ACC112 (cell line): ENCODE data around the gene CFAP77.

Experiments
- H2AFZ ChIP-seq: fragments of 200-600 bp; sonication (generic); one replicate; pipeline ENCODE4 v1.6.0; 2017; ENCODE audit warnings: antibody characterized with exemption, low read length; ENCODE audit not compliant: unreplicated experiment
- H3K27ac ChIP-seq: fragments of 200-600 bp; sonication (generic); 2 replicates; pipeline ENCODE4 v1.5.1; 2014; ENCODE audit warnings: low read depth, mild to moderate bottlenecking, antibody characterized with exemption, low read length, moderate library complexity
- H3K27me3 ChIP-seq: fragments of 200-600 bp; sonication (generic); 2 replicates; pipeline ENCODE4 v1.6.1; 2014; ENCODE audit warnings: mild to moderate bottlenecking, antibody characterized with exemption, low read length, moderate library complexity, mixed read lengths; ENCODE audit not compliant: insufficient read depth
- H3K36me3 ChIP-seq: fragments of 200-600 bp; sonication (generic); 2 replicates; pipeline ENCODE4 v1.6.1; 2016; ENCODE audit warnings: mild to moderate bottlenecking, antibody characterized with exemption, low read length, moderate library complexity, mixed read lengths; ENCODE audit not compliant: insufficient read depth
- H3K4me1 ChIP-seq: fragments of 200-600 bp; sonication (generic); one replicate; pipeline ENCODE4 v1.6.1; 2016; ENCODE audit warnings: low read length, mixed read lengths; ENCODE audit not compliant: insufficient read depth, unreplicated experiment, control insufficient read depth
- H3K4me3 ChIP-seq: fragments of 200-600 bp; sonication (generic); 2 replicates; pipeline ENCODE4 v1.5.1; 2014; ENCODE audit warnings: mild to moderate bottlenecking, low read depth, low read length
- H3K79me2 ChIP-seq: fragments of 200-600 bp; sonication (generic); one replicate; pipeline ENCODE4 v1.6.0; 2016; ENCODE audit warnings: low read length; ENCODE audit not compliant: control insufficient read depth, unreplicated experiment, insufficient read depth

Gene CFAP77

GRCh38 chr9:132536124-132536523, 126.1 kb downstream of the CFAP77 start:
- Histone ChIP-seq H3K27me3 (peaks cover 55% of the 10 kb centered on the region), H3K4me1 (no peaks in the 10 kb centered on the region), H3K27ac (no peak overlapping the region), H3K36me3 (no peaks in the 10 kb centered on the region), H3K4me3 (no peak overlapping the region), H3K79me2 (no peaks in the 10 kb centered on the region), H2AFZ (no peak overlapping the region)

- Histone ChIP-seq H3K27me3 (peaks cover 55% of the 10 kb centered on the region), H3K36me3 (no peaks in the 10 kb centered on the region), H2AFZ (no peak overlapping the region), H3K4me3 (no peak overlapping the region), H3K79me2 (no peaks in the 10 kb centered on the region), H3K27ac (no peak overlapping the region), H3K4me1 (no peaks in the 10 kb centered on the region)
Measured at GRCh38 chr9:132537352-132537751, 127.3 kb downstream of the CFAP77 start.

DNA sequence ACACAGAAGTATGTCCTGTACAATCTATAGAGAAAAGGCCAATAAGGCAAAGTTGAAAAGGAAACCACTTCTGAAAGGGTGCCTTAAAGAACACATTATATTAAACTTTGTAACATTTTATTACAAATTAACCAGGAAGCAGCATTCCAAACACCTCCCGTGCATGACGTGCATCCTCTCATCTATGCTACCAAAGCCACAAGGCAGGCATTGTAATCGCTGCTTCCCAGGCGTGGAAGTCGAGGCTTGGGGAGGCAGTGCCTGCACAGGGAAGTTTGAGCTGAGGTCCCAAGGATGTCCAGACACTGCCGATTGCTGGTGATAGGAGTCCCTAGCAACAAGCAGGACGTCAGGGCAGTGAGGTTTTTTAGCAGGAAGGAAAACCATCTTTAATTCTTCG, 128.1 kb downstream of the CFAP77 start:
- Histone ChIP-seq H3K36me3 (no peaks in the 10 kb centered on the region), H3K79me2 (no peaks in the 10 kb centered on the region), H2AFZ (no peak overlapping the region), H3K27me3 (peaks cover 55% of the 10 kb centered on the region), H3K4me3 (no peak overlapping the region), H3K27ac (no peak overlapping the region), H3K4me1 (no peaks in the 10 kb centered on the region)

- H3K4me1 ChIP-seq: no peaks in the 10 kb centered on the region
- peaks cover 57% of the 10 kb centered on the region for H3K27me3 ChIP-seq
- H2AFZ ChIP-seq: no peak overlapping the region
- H3K27ac ChIP-seq: no peak overlapping the region
- H3K4me3 ChIP-seq: no peak overlapping the region
- no peaks in the 10 kb centered on the region for H3K36me3 ChIP-seq
- H3K79me2 ChIP-seq: no peaks in the 10 kb centered on the region
Measured at GRCh38 chr9:132539096-132539495, 129.1 kb downstream of the CFAP77 start.

DNA sequence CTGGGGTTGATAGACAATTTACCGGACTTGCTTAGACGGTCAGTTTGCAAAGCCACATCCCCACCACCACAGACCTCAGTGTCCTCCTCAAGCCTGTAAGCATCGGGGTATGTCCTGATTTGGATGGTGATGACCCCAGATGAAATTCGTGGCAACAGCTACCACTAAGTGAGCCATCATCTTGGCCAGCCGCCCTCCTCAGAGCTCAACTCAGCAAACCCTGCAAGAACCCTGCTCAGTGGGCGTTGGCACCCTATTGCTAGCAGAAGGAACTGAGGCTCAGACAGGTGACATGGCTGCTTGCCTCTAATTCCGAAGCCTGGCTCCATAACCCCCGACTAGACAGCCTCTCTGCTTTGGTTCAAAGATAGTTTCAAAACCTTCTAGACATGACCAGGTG, 131.0 kb downstream of the CFAP77 start:
- Histone ChIP-seq H2AFZ (no peak overlapping the region), H3K27ac (no peak overlapping the region), H3K4me1 (peaks cover under 1% of the 10 kb centered on the region), H3K4me3 (no peak overlapping the region), H3K79me2 (no peaks in the 10 kb centered on the region), H3K27me3 (peaks cover 67% of the 10 kb centered on the region), H3K36me3 (no peaks in the 10 kb centered on the region)

- H3K79me2 ChIP-seq: no peaks in the 10 kb centered on the region
- peaks cover 75% of the 10 kb centered on the region for H3K27me3 ChIP-seq
Measured at GRCh38 chr9:132541870-132542830, 132.1 kb downstream of the CFAP77 start.

DNA sequence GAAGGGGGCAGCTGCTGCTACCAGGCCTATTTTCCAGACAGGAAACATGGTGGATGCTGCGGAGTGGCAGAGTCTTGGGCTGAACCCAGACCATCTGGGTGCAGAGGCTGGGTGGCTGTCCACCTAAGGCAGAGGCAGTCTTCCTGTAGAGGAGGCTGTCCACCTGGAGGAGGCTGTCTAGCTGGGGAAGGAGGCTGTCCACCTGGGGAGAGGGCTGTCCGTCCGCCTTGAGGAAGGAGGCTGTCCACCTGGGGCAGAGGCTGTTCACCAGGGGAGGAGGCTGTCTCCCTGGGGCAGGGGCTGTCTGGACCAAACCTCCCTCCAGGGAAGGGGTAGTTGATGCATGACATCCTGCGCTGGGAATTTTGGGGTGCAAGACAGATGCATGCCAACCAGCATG, 133.2 kb downstream of the CFAP77 start:
- Histone ChIP-seq H3K4me1 (peaks cover 5% of the 10 kb centered on the region), H3K4me3 (no peak overlapping the region), H2AFZ (no peak overlapping the region), H3K27me3 (peaks cover 72% of the 10 kb centered on the region), H3K36me3 (no peaks in the 10 kb centered on the region), H3K79me2 (no peaks in the 10 kb centered on the region), H3K27ac (no peak overlapping the region)

More at GRCh38 chr9:132541870-132542830, 132.1 kb downstream of the CFAP77 start:
- Histone ChIP-seq H3K4me3 (no peak overlapping the region), H3K27ac (no peak overlapping the region), H3K4me1 (peaks cover 5% of the 10 kb centered on the region), H3K36me3 (no peaks in the 10 kb centered on the region), H2AFZ (no peak overlapping the region)

- Histone ChIP-seq H3K79me2 (no peaks in the 10 kb centered on the region), H3K27me3 (peaks cover 72% of the 10 kb centered on the region), H3K4me3 (no peak overlapping the region), H2AFZ (no peak overlapping the region), H3K27ac (no peak overlapping the region), H3K4me1 (peaks cover 5% of the 10 kb centered on the region), H3K36me3 (no peaks in the 10 kb centered on the region)
Measured at GRCh38 chr9:132543960-132544359, 133.9 kb downstream of the CFAP77 start.

DNA sequence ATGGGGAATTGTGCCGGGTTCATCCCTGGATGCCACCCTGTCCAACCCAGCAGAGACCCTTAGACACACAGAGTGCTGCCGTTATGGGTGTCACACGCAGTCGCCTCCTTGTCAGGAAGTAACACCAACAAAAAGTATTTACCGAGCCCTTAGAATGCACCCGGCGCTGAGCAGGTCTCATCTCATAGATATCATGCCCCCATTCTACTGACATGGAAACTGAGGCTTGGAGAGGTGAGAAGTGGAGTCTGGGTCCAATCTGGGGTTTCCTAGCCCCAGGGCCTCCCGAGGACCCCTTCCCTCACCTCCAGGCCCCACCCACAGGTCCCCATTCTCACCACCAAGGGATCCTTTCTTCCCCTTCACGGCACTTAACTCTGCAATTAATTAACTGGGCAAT, 135.6 kb downstream of the CFAP77 start:
- peaks cover 73% of the 10 kb centered on the region for H3K27me3 ChIP-seq
- H3K27ac ChIP-seq: no peak overlapping the region

GRCh38 chr9:132546148-132547051, 136.4 kb downstream of the CFAP77 start:
- Histone ChIP-seq H3K27ac (no peak overlapping the region), H3K4me3 (peak overlapping the region; percentile 50)

More for the DNA sequence above, 135.6 kb downstream of the CFAP77 start:
- no peaks in the 10 kb centered on the region for H3K79me2 ChIP-seq
- no peak overlapping the region for H2AFZ ChIP-seq
- no peak overlapping the region for H3K4me3 ChIP-seq
- H3K36me3 ChIP-seq: no peaks in the 10 kb centered on the region
- peaks cover 5% of the 10 kb centered on the region for H3K4me1 ChIP-seq

More at GRCh38 chr9:132546148-132547051, 136.4 kb downstream of the CFAP77 start:
- H2AFZ ChIP-seq: no peak overlapping the region
- H3K36me3 ChIP-seq: no peaks in the 10 kb centered on the region
- peaks cover 69% of the 10 kb centered on the region for H3K27me3 ChIP-seq
- H3K4me1 ChIP-seq: peaks cover 5% of the 10 kb centered on the region
- H3K79me2 ChIP-seq: no peaks in the 10 kb centered on the region
